HAP-1 (cell line): ENCODE results near the gene CD82.

ENCODE experiments used
- DNase-seq, 2 experiments: peaks; one replicate each; pipeline ENCODE4 v3.0.0-alpha.2; 2016 to 2020; ENCODE audit warnings: low spot score in 2 of 2
- H3K27me3 ChIP-seq: fragments of 250-450 bp; sonication (Bioruptor Pico); 2 replicates; pipeline ENCODE4 v1.5.1; 2020; ENCODE audit warnings: low read depth, mild to moderate bottlenecking, moderate library complexity
- H3K36me3 ChIP-seq: fragments of 250-450 bp; sonication (Bioruptor Pico); replicated peaks from 2 replicates; pipeline ENCODE4 v1.5.1; 2020; ENCODE audit warnings: mild to moderate bottlenecking
- H3K4me1 ChIP-seq: fragments of 250-450 bp; sonication (Bioruptor Pico); 2 replicates; pipeline ENCODE4 v1.5.1; 2020; ENCODE audit warnings: mild to moderate bottlenecking
- H3K4me3 ChIP-seq: fragments of 250-450 bp; sonication (Bioruptor Pico); 2 replicates; pipeline ENCODE4 v1.5.1; 2020; ENCODE audit warnings: mild to moderate bottlenecking, moderate library complexity
- H3K9me3 ChIP-seq: fragments of 250-450 bp; sonication (Bioruptor Pico); 2 replicates; pipeline ENCODE4 v1.5.1; 2020; ENCODE audit warnings: mild to moderate bottlenecking, moderate library complexity
- in situ Hi-C: fragments of 300-500 bp; cut with MboI; formaldehyde crosslinking; loops from 3 replicates; pipeline ENCODE4 v1.14.3; 2020; ENCODE audit warnings: low sequenced_read_pairs, inconsistent platforms, mixed read lengths

Gene CD82

GRCh38 chr11:44622721-44623258 lies 57.3 kb downstream of the CD82 start:
- DNase-seq = peak in 1 of 2 experiments; percentile 5
- Histone ChIP-seq H3K36me3 (no peaks in the 10 kb centered on the region), H3K27me3 (no peaks in the 10 kb centered on the region), H3K4me3 (no peak overlapping the region), H3K4me1 (no peaks in the 10 kb centered on the region), H3K9me3 (no peaks in the 10 kb centered on the region)
- in situ Hi-C loops = loop anchor here (5.0 to 10.0 kb wide), 2 partner anchors 270 to 482 kb away; no protein-coding TSS in a partner anchor

- Histone ChIP-seq H3K4me3 (no peak overlapping the region), H3K4me1 (no peaks in the 10 kb centered on the region)
These were observed 57.9 kb downstream of the CD82 start for GRCh38 chr11:44623341-44623730.

GRCh38 chr11:44623731-44624491 lies 58.4 kb downstream of the CD82 start:
- H3K27me3 ChIP-seq = no peaks in the 10 kb centered on the region
- H3K9me3 ChIP-seq = no peaks in the 10 kb centered on the region
- DNase-seq = no peak
- no peaks in the 10 kb centered on the region for H3K36me3 ChIP-seq
- H3K4me1 ChIP-seq = no peaks in the 10 kb centered on the region
- H3K4me3 ChIP-seq = no peak overlapping the region
- in situ Hi-C loops = loop anchor here (5.0 to 10.0 kb wide), 2 partner anchors 268 to 481 kb away; no protein-coding TSS in a partner anchor

More at GRCh38 chr11:44623341-44623730, 57.9 kb downstream of the CD82 start:
- Histone ChIP-seq H3K27me3 (no peaks in the 10 kb centered on the region), H3K36me3 (no peaks in the 10 kb centered on the region), H3K9me3 (no peaks in the 10 kb centered on the region)
- in situ Hi-C loops = loop anchor here (5.0 to 10.0 kb wide), 2 partner anchors 269 to 481 kb away; no protein-coding TSS in a partner anchor
- no peak for DNase-seq

- in situ Hi-C loops = loop anchor here (5.0 to 10.0 kb wide), 2 partner anchors 268 to 480 kb away; no protein-coding TSS in a partner anchor
- Histone ChIP-seq H3K27me3 (no peaks in the 10 kb centered on the region), H3K4me3 (no peak overlapping the region), H3K36me3 (no peaks in the 10 kb centered on the region), H3K4me1 (no peaks in the 10 kb centered on the region), H3K9me3 (no peaks in the 10 kb centered on the region)
- DNase-seq = no peak
These were observed 59.3 kb downstream of the CD82 start for GRCh38 chr11:44624761-44625221.

- in situ Hi-C loops = loop anchor here (10.0 kb wide), 1 partner anchor 479 kb away; no protein-coding TSS in a partner anchor
- no peak for DNase-seq
- no peaks in the 10 kb centered on the region for H3K36me3 ChIP-seq
- H3K27me3 ChIP-seq = no peaks in the 10 kb centered on the region
- no peaks in the 10 kb centered on the region for H3K4me1 ChIP-seq
- H3K9me3 ChIP-seq = no peaks in the 10 kb centered on the region
- H3K4me3 ChIP-seq = no peak overlapping the region
These were observed 60.5 kb downstream of the CD82 start for GRCh38 chr11:44625759-44626523.

GRCh38 chr11:44626645-44627044 lies 61.2 kb downstream of the CD82 start:
- Histone ChIP-seq H3K4me1 (no peaks in the 10 kb centered on the region), H3K27me3 (no peaks in the 10 kb centered on the region), H3K36me3 (no peaks in the 10 kb centered on the region), H3K9me3 (no peaks in the 10 kb centered on the region), H3K4me3 (no peak overlapping the region)
- no peak for DNase-seq
- in situ Hi-C loops = loop anchor here (10.0 kb wide), 1 partner anchor 478 kb away; no protein-coding TSS in a partner anchor

- in situ Hi-C loops = loop anchor here (10.0 kb wide), 1 partner anchor 478 kb away; no protein-coding TSS in a partner anchor
- DNase-seq = no peak
- Histone ChIP-seq H3K36me3 (no peaks in the 10 kb centered on the region), H3K9me3 (no peaks in the 10 kb centered on the region), H3K27me3 (no peaks in the 10 kb centered on the region), H3K4me3 (no peak overlapping the region), H3K4me1 (no peaks in the 10 kb centered on the region)
These were observed 61.8 kb downstream of the CD82 start for GRCh38 chr11:44627165-44627789.

- H3K27me3 ChIP-seq = no peaks in the 10 kb centered on the region
- H3K4me1 ChIP-seq = no peaks in the 10 kb centered on the region
- no peak overlapping the region for H3K4me3 ChIP-seq
- H3K9me3 ChIP-seq = no peaks in the 10 kb centered on the region
- in situ Hi-C loops = loop anchor here (10.0 kb wide), 1 partner anchor 477 kb away; no protein-coding TSS in a partner anchor
- no peaks in the 10 kb centered on the region for H3K36me3 ChIP-seq
- no peak for DNase-seq
These were observed 62.7 kb downstream of the CD82 start for GRCh38 chr11:44627911-44628729.

- Histone ChIP-seq H3K36me3 (no peaks in the 10 kb centered on the region), H3K9me3 (no peaks in the 10 kb centered on the region), H3K27me3 (no peaks in the 10 kb centered on the region), H3K4me1 (no peaks in the 10 kb centered on the region), H3K4me3 (no peak overlapping the region)
- in situ Hi-C loops = loop anchor here (10.0 kb wide), 1 partner anchor 476 kb away; no protein-coding TSS in a partner anchor
- DNase-seq = no peak
These were observed 63.6 kb downstream of the CD82 start for GRCh38 chr11:44628730-44629700.

- DNase-seq = no peak
- in situ Hi-C loops = loop anchor here (10.0 kb wide), 1 partner anchor 475 kb away; no protein-coding TSS in a partner anchor
- H3K4me1 ChIP-seq = no peaks in the 10 kb centered on the region
- no peaks in the 10 kb centered on the region for H3K27me3 ChIP-seq
- no peaks in the 10 kb centered on the region for H3K36me3 ChIP-seq
- H3K4me3 ChIP-seq = no peak overlapping the region
- H3K9me3 ChIP-seq = no peaks in the 10 kb centered on the region
These were observed 64.4 kb downstream of the CD82 start for GRCh38 chr11:44629732-44630345.

GRCh38 chr11:44630511-44631210 lies 65.2 kb downstream of the CD82 start:
- Histone ChIP-seq H3K4me3 (no peak overlapping the region), H3K4me1 (no peaks in the 10 kb centered on the region), H3K9me3 (no peaks in the 10 kb centered on the region), H3K27me3 (0 out of 2 replicates have a peak, but pooled peaks cover 7% of the 10 kb centered on the region), H3K36me3 (no peaks in the 10 kb centered on the region)
- no peak for DNase-seq
- in situ Hi-C loops = no loop called here
